ENCODE data around the gene ENPP6. TPM values are rescaled to one million over a fixed set of nuclear protein-coding genes. Genes with fewer than 3 reads are reported as not detected.
"Not testable (repeated sequence)": the region's sequence is repeated elsewhere in the genome, so short reads cannot be mapped to it uniquely, and the experiment has no call there.

ENPP6 gene
- total RNA-seq, 2 experiments from 2014 or later, result 0.17 to 0.46 TPM

DNA sequence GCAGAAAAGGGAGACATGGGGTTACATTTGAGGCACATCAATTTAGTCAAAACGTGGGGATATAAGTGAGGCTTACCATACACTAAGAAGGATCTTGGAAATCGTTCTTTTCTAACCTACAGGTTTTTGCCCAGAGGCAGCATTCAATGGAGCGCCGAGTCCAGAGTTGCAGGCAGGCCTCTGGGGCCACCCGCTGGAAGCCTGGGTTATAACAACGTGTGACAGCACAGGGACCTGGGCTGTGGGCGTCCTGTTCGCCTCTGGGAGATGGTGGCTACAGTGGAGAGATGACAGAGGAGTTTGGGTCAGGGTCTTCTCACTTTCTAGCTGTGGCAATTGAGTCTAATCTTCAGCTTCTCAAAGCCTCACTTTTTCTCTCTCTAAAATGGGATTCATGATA, 53.9 kb downstream of the ENPP6 start:
- ChIA-PET POLR2A (no interaction called here), CTCF (no interaction called here)

DNA sequence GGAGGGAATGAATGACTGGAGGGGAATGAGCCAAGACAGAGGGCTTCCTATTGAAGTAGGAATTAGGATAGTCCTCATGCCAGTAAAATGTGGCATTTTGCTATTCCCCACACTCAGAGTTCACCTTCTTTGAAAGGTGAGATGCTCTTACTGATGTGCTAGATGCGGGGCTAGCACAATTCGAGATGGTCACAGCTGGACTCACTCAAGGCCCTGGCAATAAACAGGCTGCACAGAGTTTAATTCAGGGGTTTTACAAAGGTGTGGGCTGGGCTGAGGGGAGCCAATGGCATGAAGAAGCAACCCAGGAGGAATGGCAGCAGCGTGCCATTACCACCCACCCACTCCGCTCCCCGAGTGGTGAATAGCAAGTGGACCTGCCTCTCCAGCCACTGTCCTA, 55.1 kb downstream of the ENPP6 start:
- ChIA-PET POLR2A (no interaction called here), CTCF (no interaction called here)

DNA sequence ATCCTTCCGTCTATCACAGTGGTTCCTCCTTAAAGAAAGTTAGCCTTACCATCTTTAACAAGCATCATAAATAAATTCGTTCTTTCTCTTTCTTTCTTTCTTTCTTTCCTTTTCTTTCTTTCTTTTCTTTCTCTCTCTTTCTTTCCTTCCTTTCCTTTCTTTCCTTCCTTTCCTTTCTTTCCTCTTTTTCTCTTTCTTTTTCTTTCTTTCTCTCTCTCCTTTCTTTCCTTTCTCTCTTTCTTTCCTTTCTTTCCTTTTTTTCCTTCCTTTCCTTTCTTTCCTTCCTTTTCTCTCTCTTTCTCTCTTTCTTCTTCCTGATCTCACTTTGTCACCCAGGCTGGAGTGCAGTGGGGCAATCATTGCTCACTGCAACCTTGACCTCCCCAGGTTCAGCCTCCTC, 60.4 kb downstream of the ENPP6 start:
- CTCF ChIA-PET, result no interaction called here

DNA sequence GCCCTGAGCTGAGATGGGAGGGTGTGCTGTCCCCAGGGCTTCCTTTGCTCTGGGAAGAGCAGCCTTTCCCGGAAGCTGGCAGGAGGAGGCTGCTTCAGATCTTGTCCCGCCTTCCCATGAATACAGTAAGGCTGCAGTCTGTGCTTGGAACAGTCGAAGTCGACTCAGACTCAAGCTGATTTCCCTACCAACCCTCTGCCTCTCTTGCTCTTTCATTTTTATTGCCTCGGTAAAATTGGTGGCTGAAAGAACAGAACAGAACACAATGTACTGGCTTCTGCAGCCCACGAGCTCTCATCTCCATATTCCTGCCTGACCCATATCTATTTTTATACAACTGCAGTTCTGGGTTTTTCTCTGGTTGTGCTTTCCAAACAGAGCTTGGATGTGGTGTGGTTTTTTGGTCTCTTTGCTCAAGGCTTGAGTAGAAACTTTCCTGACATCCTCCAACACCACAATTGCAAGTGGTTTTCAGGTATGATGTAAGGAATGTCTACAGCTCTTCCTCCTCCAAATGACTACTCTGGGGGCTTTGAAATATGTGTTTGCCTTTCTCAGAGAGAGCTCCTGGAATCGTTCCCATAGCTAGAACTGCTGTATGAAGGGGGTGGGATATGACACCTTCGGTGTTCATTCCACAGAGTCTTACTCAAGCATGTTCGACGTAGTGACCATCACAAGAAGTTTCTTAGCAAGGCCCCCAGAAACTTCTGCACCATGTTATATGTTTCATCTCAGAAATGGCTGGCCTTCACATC, 61.3 kb downstream of the ENPP6 start:
- CTCF ChIA-PET, result interaction anchor here (0.6 kb wide), 1 partner anchor 92 kb away, joined by 3 read pairs; no protein-coding TSS in a partner anchor
- POLR2A ChIA-PET, result no interaction called here

More for the DNA sequence above, 60.4 kb downstream of the ENPP6 start:
- POLR2A ChIA-PET, result no interaction called here

DNA sequence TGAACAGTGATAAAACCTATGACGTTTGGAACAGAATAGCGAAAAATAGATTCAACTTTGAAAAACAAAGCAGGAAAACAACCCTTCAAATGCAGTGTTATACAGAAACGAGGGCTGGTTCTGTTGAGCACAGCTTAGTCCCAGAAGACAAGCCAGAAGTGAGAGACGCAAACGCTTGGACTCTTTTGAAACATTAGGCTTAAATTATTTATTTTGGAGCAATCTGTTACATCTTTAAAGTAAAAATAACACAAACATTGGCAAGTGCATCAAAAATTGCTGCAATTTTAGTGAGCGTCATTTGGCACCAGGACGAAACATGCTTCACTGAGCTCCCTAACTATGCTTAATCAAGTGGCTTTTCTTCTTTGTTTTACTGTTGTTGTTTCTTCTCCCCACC, 63.5 kb downstream of the ENPP6 start:
- ChIA-PET CTCF (no interaction called here), POLR2A (no interaction called here)

DNA sequence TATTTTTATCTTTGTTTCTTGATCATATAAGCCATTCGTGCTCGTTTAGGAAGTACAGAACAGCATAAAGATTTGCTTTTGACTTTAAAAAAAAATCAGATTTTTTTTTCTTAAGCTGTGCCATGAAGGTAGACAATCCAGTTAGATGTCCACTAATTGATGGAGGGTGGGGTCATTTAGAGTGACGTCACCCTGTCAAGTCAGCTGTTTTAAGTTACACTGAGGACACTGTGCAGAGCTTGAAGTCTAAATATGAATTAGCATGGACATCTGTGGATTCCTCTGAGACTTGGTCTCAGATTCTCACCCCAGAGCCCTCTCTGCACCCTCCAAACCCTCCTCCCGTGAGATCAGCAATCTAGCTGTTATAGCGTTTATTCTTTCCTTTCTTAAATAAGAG, 63.9 kb downstream of the ENPP6 start:
- CTCF ChIA-PET, result no interaction called here

DNA sequence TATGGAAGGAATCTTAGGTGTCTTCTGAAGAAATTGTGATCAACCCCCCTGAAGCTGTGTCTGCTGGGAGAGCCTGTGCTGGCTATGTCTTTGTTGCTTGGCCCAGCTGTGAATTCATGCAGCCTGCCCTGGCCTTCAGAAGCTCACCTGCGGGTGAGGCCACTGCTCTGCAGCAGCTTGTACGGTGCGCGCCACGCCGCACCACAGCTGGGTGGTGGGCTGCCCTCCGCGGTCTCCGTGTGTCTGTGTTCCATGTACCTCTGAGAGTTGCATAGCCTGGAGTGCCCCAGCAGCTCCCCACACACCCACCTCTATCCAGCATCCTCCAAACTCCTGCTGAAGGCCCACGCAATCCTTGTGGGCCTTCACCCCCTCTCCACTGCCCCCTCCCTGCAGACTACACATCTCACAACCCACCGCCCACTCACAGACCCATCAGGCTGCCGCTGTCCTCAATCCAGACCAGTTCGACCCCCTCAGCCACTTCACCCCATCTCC, 65.6 kb downstream of the ENPP6 start:
- ChIA-PET CTCF (no interaction called here), POLR2A (no interaction called here)

More for the DNA sequence above, 63.9 kb downstream of the ENPP6 start:
- POLR2A ChIA-PET, result no interaction called here

DNA sequence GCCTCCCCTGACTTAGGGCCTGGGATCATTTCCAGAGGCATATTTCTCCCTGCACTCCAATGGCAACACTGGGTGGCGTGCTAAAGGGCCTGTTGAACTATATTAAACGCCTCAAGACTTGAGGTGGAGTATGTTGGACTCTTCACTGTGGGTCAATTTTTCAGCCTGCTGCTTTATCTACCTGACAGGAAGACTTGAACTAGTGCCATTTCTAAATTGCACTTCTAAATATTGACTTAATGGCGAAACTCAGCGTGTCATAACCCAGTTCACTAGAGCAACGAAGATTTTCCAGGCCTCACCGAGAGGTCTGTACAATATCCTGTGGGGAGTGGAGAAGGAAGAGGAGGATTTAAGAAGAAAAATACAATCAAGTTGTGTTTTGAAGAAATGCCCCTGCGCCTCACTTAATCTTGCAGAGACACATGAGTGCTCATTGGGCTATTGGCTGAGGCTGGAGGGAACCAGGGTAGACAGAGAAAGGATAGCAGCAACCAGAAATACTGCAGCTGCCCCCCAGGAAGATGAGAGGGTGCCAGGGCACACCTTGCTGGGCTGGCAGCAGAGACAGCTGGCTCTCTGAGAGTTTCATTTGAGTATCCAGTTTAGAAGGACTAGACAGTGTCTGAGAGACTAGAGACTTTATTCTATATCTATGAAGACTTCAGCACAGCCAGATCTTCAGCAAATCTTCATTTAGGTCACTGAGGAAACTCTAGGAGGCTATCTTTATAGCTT, 67.4 kb downstream of the ENPP6 start:
- POLR2A ChIA-PET, result no interaction called here
- CTCF ChIA-PET, result no interaction called here

DNA sequence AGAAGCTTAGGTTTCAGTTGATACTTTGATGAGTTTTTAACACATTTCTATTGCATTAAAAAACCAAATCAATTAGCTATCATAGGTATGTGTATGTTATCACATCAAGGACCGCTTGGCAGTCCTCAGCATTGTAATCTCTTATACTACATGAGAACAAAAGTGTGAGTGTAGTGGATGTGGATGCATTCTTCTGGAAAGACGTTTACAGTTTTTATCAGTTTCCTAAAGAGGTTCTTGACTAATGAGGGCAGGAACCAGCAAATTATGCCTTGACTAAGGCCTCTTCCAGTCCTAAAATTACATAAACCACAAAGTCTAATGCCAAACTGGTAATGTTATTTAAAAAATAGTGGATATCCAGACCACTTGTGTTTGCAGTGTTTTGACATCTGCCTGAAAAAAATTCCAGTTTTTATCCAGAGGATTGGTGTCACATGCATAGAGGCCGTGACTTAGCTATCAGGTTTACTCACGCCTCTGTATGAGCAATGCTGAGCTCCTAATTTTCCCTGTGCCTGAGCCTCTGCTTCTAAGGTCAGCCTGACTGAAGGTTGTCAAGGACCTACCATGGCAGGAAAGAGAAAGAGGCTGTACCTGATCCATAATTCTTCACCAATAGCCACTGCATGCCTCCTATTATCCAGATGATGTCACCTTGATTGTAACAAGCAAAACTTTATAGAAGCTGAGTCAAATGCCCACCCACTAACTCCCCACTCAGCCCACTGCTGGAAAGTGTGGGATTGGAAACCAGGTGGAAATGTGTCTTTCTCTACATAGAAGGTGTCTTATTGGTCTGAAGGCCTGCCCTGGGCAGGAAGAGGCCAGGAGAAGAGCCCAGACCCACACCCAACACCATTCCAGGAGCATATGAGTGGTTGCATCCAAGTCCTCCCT, 68.7 kb downstream of the ENPP6 start:
- POLR2A ChIA-PET, result no interaction called here
- CTCF ChIA-PET, result interaction anchor here (0.6 kb wide), 1 partner anchor 798 kb away, joined by 3 read pairs; no protein-coding TSS in a partner anchor

DNA sequence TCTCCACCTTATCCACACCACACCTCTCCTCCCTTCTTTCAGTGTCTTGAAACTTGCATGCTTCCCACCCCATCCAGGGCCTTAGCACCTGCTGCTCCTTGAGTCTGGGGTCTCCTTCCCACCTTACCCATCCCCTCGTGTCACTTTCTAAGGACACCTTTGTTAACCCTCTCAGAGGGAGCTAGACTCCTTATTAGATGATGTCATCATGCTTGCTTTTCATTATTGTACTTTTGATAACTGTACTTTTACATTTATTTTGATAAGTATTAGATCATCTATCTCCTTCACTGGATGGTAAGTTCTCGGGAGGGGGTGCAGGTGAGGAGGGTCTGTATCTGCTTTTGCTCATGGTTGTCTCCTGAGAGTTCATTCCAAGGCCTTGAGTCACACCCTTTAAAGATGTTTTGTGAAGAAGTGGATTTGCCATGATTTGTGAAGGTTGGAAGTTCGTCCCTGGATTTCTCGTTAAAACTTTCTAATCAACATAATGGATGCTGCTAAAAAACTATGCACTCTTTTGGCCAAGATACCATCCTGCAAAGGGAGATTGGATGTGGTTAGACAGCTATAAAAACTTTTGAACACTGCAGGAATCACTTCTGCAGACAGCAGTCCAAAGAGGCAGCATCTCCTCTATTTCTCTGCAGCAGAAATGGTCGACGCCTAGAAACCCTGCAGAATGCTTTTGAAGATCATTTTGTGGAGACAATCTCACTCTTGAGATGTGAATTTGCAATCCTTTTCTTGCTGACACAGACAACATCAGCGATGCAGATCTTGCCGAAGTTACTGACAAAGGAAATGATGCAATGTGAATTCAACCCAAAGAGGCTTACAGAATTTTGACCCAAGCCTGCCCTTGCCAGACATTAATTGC, 69.6 kb downstream of the ENPP6 start:
- CTCF ChIA-PET, result no interaction called here

DNA sequence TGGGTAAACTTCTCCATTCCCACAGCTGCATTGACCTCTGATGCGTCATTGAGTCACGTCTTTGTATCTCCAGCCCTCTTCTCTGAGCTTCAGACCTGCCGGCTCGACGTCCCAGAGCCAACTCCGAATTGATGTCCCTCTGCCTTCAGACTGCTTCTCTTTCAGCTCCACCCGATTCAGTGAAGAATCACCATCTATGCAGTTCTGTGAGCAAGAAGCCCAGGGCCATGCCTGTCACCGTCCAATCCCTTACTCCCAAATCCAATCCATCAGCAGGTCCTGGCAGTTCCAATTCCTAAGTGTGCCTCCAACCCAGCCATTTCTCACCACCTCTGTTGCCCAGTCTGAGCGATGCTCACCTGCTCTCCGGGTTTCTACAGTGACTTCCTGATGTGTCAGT, 70.7 kb downstream of the ENPP6 start:
- ChIA-PET POLR2A (no interaction called here), CTCF (no interaction called here)

More for the DNA sequence above, 69.6 kb downstream of the ENPP6 start:
- POLR2A ChIA-PET, result no interaction called here

DNA sequence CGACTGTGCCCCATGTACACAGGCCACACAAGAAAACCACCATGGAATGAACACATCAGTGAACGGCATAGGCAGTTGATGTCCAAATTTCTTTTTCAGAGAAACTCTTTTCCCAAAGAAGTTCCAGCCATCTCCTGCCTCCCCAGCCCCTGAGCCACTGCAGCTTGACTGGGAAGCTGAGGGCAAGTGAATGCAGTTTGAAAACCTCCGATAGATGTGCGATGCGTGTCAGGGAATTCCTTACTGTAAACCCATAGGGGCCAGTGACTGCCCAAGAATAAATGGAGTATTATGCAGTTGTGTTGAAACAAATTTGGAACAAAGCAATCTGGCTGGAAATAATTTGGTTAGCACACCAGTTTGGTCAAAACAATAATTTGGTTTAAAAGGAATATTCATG, 72.1 kb downstream of the ENPP6 start:
- POLR2A ChIA-PET, result no interaction called here
- CTCF ChIA-PET, result no interaction called here

DNA sequence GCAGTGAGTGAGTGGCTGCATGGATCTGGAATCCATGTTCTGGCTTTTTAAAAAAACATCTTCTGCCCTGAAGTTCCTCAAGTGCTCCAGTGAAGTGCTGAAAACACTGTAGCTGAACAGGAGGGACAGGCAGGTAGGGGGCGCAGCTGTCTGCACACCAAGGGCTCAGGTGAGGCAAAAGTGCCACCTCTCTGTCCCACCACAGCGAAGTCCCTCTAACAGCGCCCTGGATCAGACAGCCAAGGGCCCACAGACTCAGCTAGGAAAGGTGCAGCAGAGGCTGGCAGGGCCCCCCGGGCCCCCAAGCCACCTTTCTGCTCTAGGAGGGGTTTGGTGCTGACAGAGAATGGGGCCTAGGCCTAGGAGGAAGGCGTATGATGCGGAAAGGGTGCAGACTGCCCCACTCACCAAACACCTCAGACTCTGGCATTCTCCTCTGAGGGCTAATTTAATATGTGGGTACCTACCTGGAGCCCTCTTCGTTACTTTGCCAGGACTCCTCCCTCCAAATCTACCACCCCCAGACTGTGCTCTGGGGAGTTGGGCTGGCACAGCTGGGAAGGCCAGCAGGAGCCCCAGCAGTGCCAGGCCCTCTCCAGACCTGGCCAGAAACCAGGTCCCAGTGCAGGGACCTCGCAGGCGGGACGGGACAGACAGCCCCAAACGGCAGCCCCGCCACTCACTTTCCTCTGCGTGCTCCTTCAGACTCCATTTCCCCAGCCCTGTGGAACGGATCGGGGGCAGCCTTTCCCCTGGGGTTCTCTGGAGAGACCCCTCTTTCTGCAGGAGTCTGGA, 73.7 kb downstream of the ENPP6 start:
- POLR2A ChIA-PET, result no interaction called here
- CTCF ChIA-PET, result no interaction called here

DNA sequence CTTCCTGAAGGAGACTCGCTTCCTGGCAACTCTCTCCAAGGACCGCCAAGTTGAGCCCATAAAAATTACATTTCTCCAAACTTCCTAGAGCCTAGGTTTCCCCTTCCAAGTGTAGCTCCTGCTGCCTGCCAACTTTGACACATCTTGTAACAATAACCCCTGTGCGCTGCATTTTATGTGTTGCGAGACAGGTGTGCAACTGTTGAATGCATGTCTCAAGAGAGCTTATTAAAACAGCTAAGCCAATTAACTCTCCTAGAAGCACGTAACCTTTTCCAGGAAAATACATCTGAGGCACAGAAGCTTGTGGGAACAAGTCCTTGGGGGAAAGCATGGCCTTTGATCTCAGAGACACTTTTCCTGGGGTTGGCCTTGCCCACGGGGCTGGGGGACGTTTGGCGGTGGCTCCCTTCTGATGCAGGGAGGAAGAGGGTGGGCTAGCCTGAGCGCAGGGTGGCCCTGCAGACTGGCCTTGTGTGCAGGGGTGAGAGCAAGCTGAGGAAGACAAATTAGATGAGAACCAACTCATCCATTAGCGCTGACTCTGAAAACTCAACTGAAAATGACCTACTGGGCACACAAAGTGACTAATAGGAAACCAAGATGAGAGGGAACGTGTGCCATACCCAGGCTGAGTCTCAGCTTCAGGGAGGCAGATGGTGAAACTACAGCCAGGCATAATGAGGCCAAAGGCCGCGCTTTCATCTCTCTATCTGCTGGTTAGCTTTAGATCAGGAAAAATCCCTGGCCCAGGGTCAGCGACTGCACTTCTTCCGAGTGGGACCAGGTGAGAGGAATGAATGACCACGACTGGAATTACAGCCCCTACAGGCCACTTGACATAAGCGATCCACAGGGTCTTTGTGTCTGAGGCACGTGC, 75.3 kb downstream of the ENPP6 start:
- ChIA-PET POLR2A (interaction anchor here (0.5 to 0.6 kb wide), 2 partner anchors 16 to 574 kb away, joined by 4 to 5 read pairs; no protein-coding TSS in a partner anchor), CTCF (no interaction called here)

DNA sequence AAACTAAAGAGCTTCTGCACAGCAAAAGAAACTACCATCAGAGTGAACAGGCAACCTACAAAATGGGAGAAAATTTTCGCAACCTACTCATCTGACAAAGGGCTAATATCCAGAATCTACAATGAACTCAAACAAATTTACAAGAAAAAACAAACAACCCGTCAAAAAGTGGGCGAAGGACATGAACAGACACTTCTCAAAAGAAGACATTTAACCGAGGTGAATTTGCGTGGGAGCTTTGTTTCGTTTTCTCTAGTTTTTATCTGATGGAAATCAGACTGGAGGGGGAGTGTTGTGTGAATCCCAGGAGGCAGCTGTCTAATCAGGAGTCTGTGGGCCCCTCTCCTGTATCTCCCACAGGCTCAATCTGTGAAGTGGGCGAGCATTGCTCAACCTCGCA, 76.8 kb downstream of the ENPP6 start:
- POLR2A ChIA-PET, CTCF ChIA-PET: not testable (repeated sequence)

DNA sequence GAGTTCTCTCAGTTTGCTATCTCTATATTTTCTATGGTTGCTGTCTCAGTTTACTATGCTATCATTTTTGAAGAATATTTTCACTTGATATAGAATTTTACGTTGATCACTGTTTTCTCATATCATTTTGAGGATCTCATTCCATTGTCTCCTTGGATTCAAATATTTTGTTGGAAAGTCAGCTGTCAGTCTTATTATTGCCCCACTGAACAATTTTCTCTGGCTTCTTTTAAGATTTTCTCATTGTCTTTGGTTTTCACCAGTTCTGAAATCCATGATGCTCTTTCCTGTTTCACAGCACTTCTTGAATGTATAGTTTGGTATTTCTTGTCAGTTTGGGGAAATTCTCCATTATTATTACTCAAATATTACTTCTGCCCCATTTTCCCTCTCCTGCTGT, 81.1 kb downstream of the ENPP6 start:
- ChIA-PET POLR2A (no interaction called here), CTCF (no interaction called here)

DNA sequence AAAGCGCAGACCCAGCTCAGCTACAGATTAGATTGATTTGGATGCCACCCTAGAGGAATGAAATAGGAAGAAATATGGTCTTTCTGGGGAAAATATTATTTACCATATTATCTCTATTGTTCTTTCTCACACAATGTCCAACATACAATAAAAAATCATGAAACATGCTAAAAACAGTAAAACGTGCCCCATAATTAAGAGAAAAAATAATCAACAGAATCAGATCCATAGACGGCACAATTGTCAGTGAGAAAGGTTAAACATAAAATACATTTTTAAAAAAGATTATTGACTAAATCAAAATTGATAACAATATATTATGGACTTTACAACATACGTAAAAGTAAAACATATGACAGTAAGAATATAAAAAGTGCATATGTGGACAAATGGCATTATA, 90.9 kb downstream of the ENPP6 start:
- ChIA-PET CTCF (no interaction called here), POLR2A (no interaction called here)
